Mesenchymal stem cell (in vitro differentiated cells and primary cell): ENCODE data around the gene OTULIN.

Source experiments
- DNase-seq: peaks from one replicate; pipeline ENCODE4 v3.0.0-alpha.2; 2013
- H2AFZ ChIP-seq: one replicate; pipeline ENCODE4 v1.6.1; 2013; ENCODE audit warnings: low read depth, mild to moderate bottlenecking, control low read depth, inconsistent platforms, low read length, moderate library complexity
- H2AK5ac ChIP-seq: 2 replicates; pipeline ENCODE4 v1.6.1; 2013; ENCODE audit warnings: low read length, moderate library complexity, mild to moderate bottlenecking, inconsistent platforms; ENCODE audit not compliant: severe bottlenecking
- H2BK120ac ChIP-seq: one replicate; pipeline ENCODE4 v1.6.1; 2013; ENCODE audit warnings: low read depth, mild to moderate bottlenecking, inconsistent platforms, low read length, moderate library complexity
- H2BK12ac ChIP-seq, 2 experiments: one replicate each; pipeline ENCODE4 v1.6.1; 2013; ENCODE audit warnings: inconsistent platforms in 2 of 2, low read length in 2 of 2, mild to moderate bottlenecking in 2 of 2, moderate library complexity in 2 of 2, control low read depth in 1 of 2
- H2BK15ac ChIP-seq: one replicate; pipeline ENCODE4 v1.6.1; 2013; ENCODE audit warnings: mild to moderate bottlenecking, low read depth, inconsistent platforms; ENCODE audit not compliant: poor library complexity, severe bottlenecking
- H2BK5ac ChIP-seq: 2 replicates; pipeline ENCODE4 v1.6.1; 2013; ENCODE audit warnings: low read depth, mild to moderate bottlenecking, low read length, control low read depth, inconsistent platforms; ENCODE audit not compliant: poor library complexity, severe bottlenecking
- H3K14ac ChIP-seq, 2 experiments: one replicate each; pipeline ENCODE4 v1.6.1; 2013; ENCODE audit warnings: inconsistent platforms in 2 of 2, low read length in 2 of 2, control low read depth in 1 of 2, mild to moderate bottlenecking in 1 of 2, moderate library complexity in 1 of 2
- H3K18ac ChIP-seq, 2 experiments: one replicate each; pipeline ENCODE4 v1.6.1; 2013; ENCODE audit warnings: inconsistent platforms in 2 of 2, low read length in 2 of 2, control low read depth in 1 of 2, low read depth in 1 of 2, mild to moderate bottlenecking in 1 of 2
- H3K23ac ChIP-seq, 2 experiments: one replicate each; pipeline ENCODE4 v1.6.1; 2013; ENCODE audit warnings: inconsistent platforms in 2 of 2, low read length in 2 of 2, mild to moderate bottlenecking in 2 of 2, moderate library complexity in 2 of 2, control low read depth in 1 of 2
- H3K27ac ChIP-seq: 2 replicates; pipeline ENCODE4 v1.5.1; 2013; ENCODE audit warnings: mild to moderate bottlenecking, moderate library complexity, low read length, control low read depth, inconsistent platforms; ENCODE audit not compliant: poor library complexity, severe bottlenecking
- H3K27me3 ChIP-seq, 2 experiments: 2 replicates each; pipeline versions ENCODE4 v1.6.1 to v1.7.0; 2013; ENCODE audit warnings: low read length in 2 of 2, mild to moderate bottlenecking in 2 of 2, moderate library complexity in 2 of 2, control low read depth in 1 of 2, inconsistent platforms in 1 of 2; ENCODE audit not compliant: control insufficient read depth in 1 of 2, insufficient read depth in 1 of 2
- H3K36me3 ChIP-seq, 2 experiments: 2 replicates each; pipeline versions ENCODE4 v1.6.1 to v1.7.0; 2013; ENCODE audit warnings: low read length in 2 of 2, control low read depth in 1 of 2, inconsistent platforms in 1 of 2, low read depth in 1 of 2, mild to moderate bottlenecking in 1 of 2; ENCODE audit not compliant: insufficient read depth in 2 of 2, control insufficient read depth in 1 of 2
- H3K4ac ChIP-seq, 2 experiments: one replicate each; pipeline ENCODE4 v1.6.1; 2013; ENCODE audit warnings: inconsistent platforms in 2 of 2, low read length in 2 of 2, mild to moderate bottlenecking in 2 of 2, moderate library complexity in 2 of 2, control low read depth in 1 of 2, low read depth in 1 of 2
- H3K4me1 ChIP-seq: 2 replicates; pipeline ENCODE4 v1.6.1; 2013; ENCODE audit warnings: low read depth, low read length, control low read depth; ENCODE audit not compliant: control insufficient read depth, insufficient read depth
- H3K4me2 ChIP-seq: 2 replicates; pipeline ENCODE4 v1.6.1; 2013; ENCODE audit warnings: low read length, mild to moderate bottlenecking, inconsistent platforms; ENCODE audit not compliant: poor library complexity, severe bottlenecking
- H3K4me3 ChIP-seq, 2 experiments: 2 replicates each; pipeline versions ENCODE4 v1.5.1 to v1.7.0; 2013; ENCODE audit warnings: low read length in 2 of 2, mild to moderate bottlenecking in 2 of 2, control low read depth in 1 of 2, low read depth in 1 of 2; ENCODE audit not compliant: insufficient read depth in 1 of 2
- H3K79me1 ChIP-seq: replicated peaks from 2 replicates; pipeline ENCODE4 v1.6.1; 2013; ENCODE audit warnings: mild to moderate bottlenecking, control low read depth, low read length, inconsistent platforms; ENCODE audit not compliant: poor library complexity, severe bottlenecking
- H3K9ac ChIP-seq: 2 replicates; pipeline ENCODE4 v1.7.0; 2013; ENCODE audit warnings: mild to moderate bottlenecking, low read length, moderate library complexity
- H3K9me3 ChIP-seq: 2 replicates; pipeline ENCODE4 v1.7.0; 2013; ENCODE audit warnings: mild to moderate bottlenecking, low read length; ENCODE audit not compliant: control insufficient read depth
- H4K8ac ChIP-seq: one replicate; pipeline ENCODE4 v1.6.1; 2013; ENCODE audit warnings: inconsistent platforms, mild to moderate bottlenecking, low read length, moderate library complexity
- H4K91ac ChIP-seq: one replicate; pipeline ENCODE4 v1.6.1; 2013; ENCODE audit warnings: mild to moderate bottlenecking, low read length, inconsistent platforms
- WGBS: methylation state at CpG from one replicate; pipeline ENCODE4 v1.1.7; 2013; ENCODE audit warnings: mixed read lengths; 5-methylcytosine and 5-hydroxymethylcytosine counted together

The OTULIN gene

DNA sequence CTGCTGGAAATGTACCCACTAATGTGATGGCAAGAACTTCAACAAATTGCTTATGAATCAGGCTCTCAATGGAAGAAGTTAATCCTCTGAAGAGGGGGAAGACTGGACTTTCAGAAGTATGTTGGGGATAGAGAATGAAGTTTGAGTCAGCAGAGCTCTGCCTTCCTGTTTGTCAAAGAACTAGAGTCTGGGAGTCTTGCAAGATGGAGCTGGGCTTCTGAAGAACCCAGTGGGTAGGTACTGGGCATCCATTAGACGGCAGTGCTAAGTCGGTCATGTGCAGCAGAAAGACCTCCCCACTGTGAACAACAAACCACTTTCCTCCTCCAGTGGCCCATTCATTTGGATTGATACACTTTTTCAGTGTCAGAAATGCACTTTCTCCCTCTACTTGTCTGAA lies 34.6 kb downstream of the OTULIN start:
- Histone ChIP-seq H3K18ac (no peak overlapping the region), H3K4me2 (no peak overlapping the region), H2BK5ac (no peak overlapping the region), H4K91ac (no peak overlapping the region), H3K14ac (no peak overlapping the region), H4K8ac (no peak overlapping the region), H3K79me1 (peaks cover 48% of the 10 kb centered on the region), H3K36me3 (peaks cover 45 to 79% of the 10 kb centered on the region in 2 experiments), H3K4me3 (no peak overlapping the region), H3K27me3 (no peaks in the 10 kb centered on the region), H2BK15ac (no peak overlapping the region), H3K23ac (no peak overlapping the region), H3K9ac (no peak overlapping the region), H2AFZ (no peak overlapping the region), H2BK120ac (no peak overlapping the region), H2AK5ac (no peak overlapping the region), H3K4ac (no peak overlapping the region), H2BK12ac (no peak overlapping the region), H3K27ac (no peak overlapping the region), H3K4me1 (no peaks in the 10 kb centered on the region), H3K9me3 (no peaks in the 10 kb centered on the region)
- no peak for DNase-seq
- WGBS, result 100% methylated on average over 2 of the region's 2 CpGs

- H2AFZ ChIP-seq, result no peak overlapping the region
- WGBS, result 82% methylated on average over 8 of the region's 8 CpGs
- H3K4me3 ChIP-seq, result no peak overlapping the region
- no peak overlapping the region for H3K14ac ChIP-seq
- no peak overlapping the region for H3K18ac ChIP-seq
- H4K8ac ChIP-seq, result no peak overlapping the region
- no peak overlapping the region for H3K4ac ChIP-seq
- H3K4me1 ChIP-seq, result no peaks in the 10 kb centered on the region
- no peak overlapping the region for H2BK12ac ChIP-seq
- H3K27ac ChIP-seq, result no peak overlapping the region
- H2AK5ac ChIP-seq, result no peak overlapping the region
- H3K4me2 ChIP-seq, result no peak overlapping the region
- no peaks in the 10 kb centered on the region for H3K9me3 ChIP-seq
- H3K9ac ChIP-seq, result no peak overlapping the region
- H3K27me3 ChIP-seq, result no peaks in the 10 kb centered on the region
- H2BK120ac ChIP-seq, result no peak overlapping the region
- no peak overlapping the region for H3K23ac ChIP-seq
- DNase-seq, result peak; percentile 26
- H3K79me1 ChIP-seq, result peaks cover 48% of the 10 kb centered on the region
- H2BK15ac ChIP-seq, result no peak overlapping the region
- peaks cover 44 to 75% of the 10 kb centered on the region in 2 experiments for H3K36me3 ChIP-seq
- H4K91ac ChIP-seq, result no peak overlapping the region
- no peak overlapping the region for H2BK5ac ChIP-seq
These were observed 35.4 kb downstream of the OTULIN start for GRCh38 chr5:14699807-14700400.

- Histone ChIP-seq H2BK120ac (no peak overlapping the region), H3K14ac (no peak overlapping the region), H3K79me1 (peaks cover 53% of the 10 kb centered on the region), H3K4me1 (no peaks in the 10 kb centered on the region), H3K9ac (no peak overlapping the region), H2BK15ac (no peak overlapping the region), H2BK12ac (no peak overlapping the region), H3K27me3 (no peaks in the 10 kb centered on the region), H3K4ac (no peak overlapping the region), H3K9me3 (no peaks in the 10 kb centered on the region), H3K4me2 (no peak overlapping the region), H3K36me3 (peaks cover 49 to 75% of the 10 kb centered on the region in 2 experiments), H3K4me3 (no peak overlapping the region), H3K23ac (no peak overlapping the region), H2BK5ac (no peak overlapping the region), H3K27ac (no peak overlapping the region), H4K91ac (no peak overlapping the region), H2AFZ (no peak overlapping the region), H4K8ac (no peak overlapping the region), H2AK5ac (no peak overlapping the region), H3K18ac (no peak overlapping the region)
- WGBS, result 87% methylated on average over 13 of the region's 13 CpGs
- no peak for DNase-seq
These were observed 36.2 kb downstream of the OTULIN start for GRCh38 chr5:14700478-14701436.

GRCh38 chr5:14701556-14701955 lies 37.0 kb downstream of the OTULIN start:
- H3K36me3 ChIP-seq, result peaks cover 49 to 69% of the 10 kb centered on the region in 2 experiments
- no peak overlapping the region for H2BK15ac ChIP-seq
- no peaks in the 10 kb centered on the region for H3K9me3 ChIP-seq
- H3K27me3 ChIP-seq, result no peaks in the 10 kb centered on the region
- WGBS, result over 99% methylated on average over 10 of the region's 10 CpGs
- no peak overlapping the region for H2BK120ac ChIP-seq
- H3K4ac ChIP-seq, result no peak overlapping the region
- H2BK5ac ChIP-seq, result no peak overlapping the region
- no peak overlapping the region for H4K8ac ChIP-seq
- H2AFZ ChIP-seq, result no peak overlapping the region
- no peak overlapping the region for H3K23ac ChIP-seq
- no peaks in the 10 kb centered on the region for H3K4me1 ChIP-seq
- no peak overlapping the region for H2AK5ac ChIP-seq
- H3K79me1 ChIP-seq, result peaks cover 53% of the 10 kb centered on the region
- no peak overlapping the region for H3K14ac ChIP-seq
- no peak overlapping the region for H4K91ac ChIP-seq
- no peak overlapping the region for H3K18ac ChIP-seq
- no peak overlapping the region for H3K4me2 ChIP-seq
- H2BK12ac ChIP-seq, result no peak overlapping the region
- H3K27ac ChIP-seq, result no peak overlapping the region
- no peak overlapping the region for H3K4me3 ChIP-seq
- DNase-seq, result no peak
- no peak overlapping the region for H3K9ac ChIP-seq
